SK-N-SH (cell line): Measurements from ENCODE around the gene RNF145. TPM values are rescaled to one million over a fixed set of nuclear protein-coding genes. Genes with fewer than 3 reads are reported as not detected.

Experiments used
- CTCF ChIA-PET: fragments of 300-600, 350-600 bp; formaldehyde crosslinking; extraction: SDS; loops from one replicate; lab custom pipeline; 2021; lab: Yijun Ruan, JAX
- POLR2A ChIA-PET: fragments of 350-600 bp; sonication (Branson Sonifier 250); formaldehyde crosslinking; extraction: SDS; loops from one replicate; lab custom pipeline; 2020; ENCODE audit warnings: antibody characterized with exemption, inconsistent platforms; lab: Yijun Ruan, JAX
- DNase-seq: peaks from one replicate; pipeline ENCODE4 v3.0.0; 2012
- H2AFZ ChIP-seq: fragments of 200-600 bp; sonication (generic); 2 replicates; pipeline ENCODE4 v1.8.1; 2016; ENCODE audit warnings: antibody characterized with exemption, mild to moderate bottlenecking, low read depth
- H3F3A ChIP-seq: fragments of 200-600 bp; sonication (generic); replicated peaks from 2 replicates; pipeline ENCODE3; 2016; ENCODE audit warnings: antibody characterized with exemption, mild to moderate bottlenecking; ENCODE audit not compliant: insufficient read depth
- H3K27ac ChIP-seq, 2 experiments: fragments of 200-500 bp in 1 of 2; fragments of 200-600 bp in 1 of 2; sonication (Bioruptor generic) in 1 of 2; sonication (generic), shearing (Covaris generic) in 1 of 2; 2 replicates each; pipeline versions ENCODE4 v1.5.1 to v1.6.1; 2014 to 2016; ENCODE audit warnings: low read depth in 2 of 2, inconsistent platforms in 1 of 2, low read length in 1 of 2, mild to moderate bottlenecking in 1 of 2, mixed read lengths in 1 of 2
- H3K27me3 ChIP-seq: fragments of 200-600 bp; sonication (generic), shearing (Covaris generic); 2 replicates; pipeline ENCODE4 v1.6.1; 2016; ENCODE audit warnings: mixed run types; ENCODE audit not compliant: insufficient read depth
- H3K36me3 ChIP-seq, 2 experiments: fragments of 200-500 bp in 1 of 2; fragments of 200-600 bp in 1 of 2; sonication (Bioruptor generic) in 1 of 2; sonication (generic) in 1 of 2; replicated peaks in 1 of 2; 2 replicates each; pipeline versions ENCODE3 to v1.5.1; 2014 to 2016; ENCODE audit warnings: low read length in 1 of 2, mild to moderate bottlenecking in 1 of 2; ENCODE audit not compliant: insufficient read depth in 2 of 2, control insufficient read depth in 1 of 2
- H3K4me1 ChIP-seq, 2 experiments: fragments of 200-500 bp in 1 of 2; fragments of 200-600 bp in 1 of 2; sonication (Bioruptor generic) in 1 of 2; sonication (generic), shearing (Covaris generic) in 1 of 2; 2 replicates each; pipeline versions ENCODE4 v1.5.1 to v1.6.1; 2014 to 2016; ENCODE audit warnings: low read depth in 1 of 2, low read length in 1 of 2, mixed run types in 1 of 2; ENCODE audit not compliant: insufficient read depth in 2 of 2, control insufficient read depth in 1 of 2
- H3K4me2 ChIP-seq: fragments of 200-600 bp; sonication (generic), shearing (Covaris generic); 2 replicates; pipeline ENCODE4 v1.6.1; 2017; ENCODE audit warnings: mixed run types
- H3K4me3 ChIP-seq, 2 experiments: fragments of 200-500 bp in 1 of 2; fragments of 200-600 bp in 1 of 2; sonication (Bioruptor generic) in 1 of 2; sonication (generic), shearing (Covaris generic) in 1 of 2; 2 replicates each; pipeline versions ENCODE4 v1.5.1 to v1.8.1; 2014 to 2016; ENCODE audit warnings: low read depth in 2 of 2, inconsistent platforms in 1 of 2, low read length in 1 of 2, mild to moderate bottlenecking in 1 of 2, mixed read lengths in 1 of 2, moderate library complexity in 1 of 2
- H3K79me2 ChIP-seq: fragments of 200-600 bp; sonication (generic); 2 replicates; pipeline ENCODE4 v1.8.1; 2017; ENCODE audit warnings: mild to moderate bottlenecking; ENCODE audit not compliant: insufficient read depth
- H3K9ac ChIP-seq: fragments of 200-600 bp; sonication (generic); 2 replicates; pipeline ENCODE4 v1.6.1; 2017; ENCODE audit warnings: mixed run types
- H3K9me2 ChIP-seq: fragments of 200-600 bp; sonication (generic); 2 replicates; pipeline ENCODE4 v1.6.1; 2017; ENCODE audit warnings: mixed run types
- H3K9me3 ChIP-seq: fragments of 200-600 bp; sonication (generic); 2 replicates; pipeline ENCODE4 v1.6.1; 2017; ENCODE audit warnings: mixed run types, mild to moderate bottlenecking, moderate library complexity
- H4K20me1 ChIP-seq: fragments of 200-600 bp; sonication (generic); 2 replicates; pipeline ENCODE4 v1.6.1; 2017; ENCODE audit warnings: mild to moderate bottlenecking, mixed run types; ENCODE audit not compliant: insufficient read depth
- CTCF ChIP-seq: fragments of 200-600 bp; sonication (generic); IDR thresholded peaks from 2 replicates; pipeline ENCODE4 v1.6.1; 2017; ENCODE audit warnings: antibody characterized with exemption, mild to moderate bottlenecking, moderate library complexity
- EZH2phosphoT487 ChIP-seq: fragments of 200-600 bp; sonication (generic); IDR thresholded peaks from 2 replicates; pipeline ENCODE4 v1.6.1; 2017; ENCODE audit warnings: low read depth, mixed run types, mild to moderate bottlenecking, antibody characterized with exemption, moderate library complexity, borderline replicate concordance
- GABPA ChIP-seq: IDR thresholded peaks from 2 replicates; pipeline ENCODE4 v1.4.0; 2012; ENCODE audit warnings: low read depth, mild to moderate bottlenecking
- MAX ChIP-seq: IDR thresholded peaks from 2 replicates; pipeline ENCODE4 v1.4.0; 2012; ENCODE audit warnings: low read depth
- MXI1 ChIP-seq: IDR thresholded peaks from 2 replicates; pipeline ENCODE4 v1.6.1; 2012; ENCODE audit warnings: mild to moderate bottlenecking, low read depth, low read length, improper control_type of control experiment
- NFIC ChIP-seq: IDR thresholded peaks from 2 replicates; pipeline ENCODE4 v1.4.0; 2012; ENCODE audit warnings: borderline replicate concordance
- NRF1 ChIP-seq: IDR thresholded peaks from 2 replicates; pipeline ENCODE4 v1.6.1; 2012; ENCODE audit warnings: low read depth, mild to moderate bottlenecking, low read length
- PBX3 ChIP-seq: IDR thresholded peaks from 2 replicates; pipeline ENCODE4; 2012
- RCOR1 ChIP-seq: fragments of 150-350 bp; IDR thresholded peaks from 2 replicates; pipeline ENCODE4 v1.6.1; 2017; ENCODE audit warnings: antibody characterized with exemption, low read length
- REST ChIP-seq: IDR thresholded peaks from 2 replicates; pipeline ENCODE4 v1.6.1; 2012; ENCODE audit warnings: mild to moderate bottlenecking, low read depth, low read length, moderate library complexity
- RFX5 ChIP-seq: IDR thresholded peaks from 2 replicates; pipeline ENCODE4 v1.6.1; 2012; ENCODE audit warnings: mild to moderate bottlenecking, improper control_type of control experiment, low read length
- RXRA ChIP-seq: IDR thresholded peaks from 2 replicates; pipeline ENCODE4 v1.4.0; 2012; ENCODE audit warnings: low read depth, mild to moderate bottlenecking, borderline replicate concordance
- TAF1 ChIP-seq: IDR thresholded peaks from 2 replicates; pipeline ENCODE4 v1.6.1; 2012; ENCODE audit warnings: low read depth, mild to moderate bottlenecking, low read length, moderate library complexity, borderline replicate concordance
- TCF12 ChIP-seq: IDR thresholded peaks from 2 replicates; pipeline ENCODE4 v1.4.0; 2012
- YY1 ChIP-seq: IDR thresholded peaks from 2 replicates; pipeline ENCODE4 v1.4.0; 2012; ENCODE audit warnings: low read depth, mild to moderate bottlenecking
- ZBTB33 ChIP-seq: IDR thresholded peaks from 2 replicates; pipeline ENCODE4 v1.4.0; 2012; ENCODE audit warnings: low read depth, borderline replicate concordance
- WGBS: methylation state at CpG from one replicate; pipeline ENCODE4 v1.1.6; 2017; ENCODE audit warnings: low lambda C conversion rate; 5-methylcytosine and 5-hydroxymethylcytosine counted together
- polyA plus RNA-seq, 3 experiments: library from polyadenylated mRNA; depleted of rRNA; stranded (reverse); fragments of >200 nt; gene quantifications; 2 replicates each; pipeline ENCODE4 v1.2.3, GENCODE V29; 2012

The RNF145 gene
- polyA plus RNA-seq, 1 of the 3 experiments (the other 2 are of a cell fraction), result 36.1 TPM

GRCh38 chr5:159203351-159203750 lies 6.0 kb downstream of the RNF145 start (continued):
- TF ChIP-seq REST, result no peak
- TF ChIP-seq, all 33 proteins: peak for 0

- Histone ChIP-seq H4K20me1 (peaks cover 27% of the 10 kb centered on the region; the same call in 1 of the 2 replicates), H3K79me2 (peaks cover 100% of the 10 kb centered on the region), H3K4me1 (peaks cover 12 to 34% of the 10 kb centered on the region in 2 experiments; a peak in 3 of 4 replicates), H3K4me3 (no peak overlapping the region), H3F3A (peaks cover 8% of the 10 kb centered on the region), H3K27ac (no peak overlapping the region), H2AFZ (no peak overlapping the region), H3K9me3 (no peaks in the 10 kb centered on the region), H3K36me3 (peaks cover 43 to 47% of the 10 kb centered on the region in 2 experiments), H3K9ac (no peak overlapping the region), H3K9me2 (no peaks in the 10 kb centered on the region), H3K4me2 (no peak overlapping the region), H3K27me3 (no peaks in the 10 kb centered on the region)
- 89% methylated on average over 4 of the region's 4 CpGs for WGBS
- no peak for TF ChIP-seq RXRA
- TF ChIP-seq CTCF, result no peak
- no peak for TF ChIP-seq PBX3
- TF ChIP-seq GABPA, result no peak
- TF ChIP-seq TCF12, result no peak
- TF ChIP-seq MAX, result no peak
- TF ChIP-seq ZBTB33, result no peak
- no peak for TF ChIP-seq NFIC
- TF ChIP-seq RFX5, result no peak
- TF ChIP-seq TAF1, result no peak
- TF ChIP-seq EZH2phosphoT487, result no peak
- TF ChIP-seq YY1, result no peak
- no peak for TF ChIP-seq NRF1
- TF ChIP-seq MXI1, result no peak
- TF ChIP-seq RCOR1, result no peak
- CTCF ChIA-PET, result interaction anchor here (1.0 kb wide), 1 partner anchor 84 kb away, joined by 3 read pairs; no protein-coding TSS in a partner anchor
- POLR2A ChIA-PET, result no interaction called here
- no peak for DNase-seq
These were observed 7.2 kb downstream of the RNF145 start for GRCh38 chr5:159202151-159202550.
